ENCODE results near the gene PSMG4.

GRCh38 chr6:3253597-3253961 lies 5.2 kb upstream of the PSMG4 start:
- TF ChIP-seq RAD21 (IDR thresholded peaks at IDR 0.05; ENCODE audit: low read depth) (no peak), CTCF (IDR thresholded peaks at IDR 0.05 in 2 of 3, conservative IDR thresholded peaks at IDR 0.05 in 1 of 3; ENCODE audit: borderline replicate concordance in 1 of 3, insufficient read depth in 1 of 3, low read depth in 2 of 3, low read length in 2 of 3) (no peak), REST (IDR thresholded peaks at IDR 0.05; ENCODE audit: low read depth) (no peak), POLR2AphosphoS5 (IDR thresholded peaks at IDR 0.05; ENCODE audit: low read depth, low read length) (no peak), EZH2 (IDR thresholded peaks at IDR 0.05) (no peak), TCF7L2 (IDR thresholded peaks at IDR 0.05; ENCODE audit: borderline replicate concordance, extremely low read depth, insufficient read depth, insufficient read length) (no peak), MAX (IDR thresholded peaks at IDR 0.05) (no peak), CEBPB (IDR thresholded peaks at IDR 0.05; ENCODE audit: low read depth) (no peak), ZBTB33 (IDR thresholded peaks at IDR 0.05; ENCODE audit: extremely low read depth, insufficient replicate concordance, low read length) (no peak), YY1 (IDR thresholded peaks at IDR 0.05; ENCODE audit: extremely low read depth, insufficient replicate concordance, low read depth, low read length) (no peak), POLR2A (IDR thresholded peaks at IDR 0.05; ENCODE audit: borderline replicate concordance, extremely low read depth, insufficient read depth, insufficient read length) (no peak), ATF3 (IDR thresholded peaks at IDR 0.05) (no peak), SIN3A (IDR thresholded peaks at IDR 0.05; ENCODE audit: low read depth) (no peak)
